HepG2 (cell line): ENCODE measurements around the gene PYHIN1. TPM values are rescaled to one million over a fixed set of nuclear protein-coding genes. Genes with fewer than 3 reads are reported as not detected.

Experiments used
- ATAC-seq: fragments of 200-7000 bp; cut with Tn5 transposase; 3 replicates; pipeline ENCODE4 v1.9.1; 2020; ENCODE audit warnings: mild to moderate bottlenecking, moderate library complexity
- BruUV-seq: library from RNA; stranded (reverse); fragments of 400-500 nt; replicated peaks from 2 replicates; lab custom pipeline; 2021; lab: Mats Ljungman, UMichigan
- CTCF ChIA-PET: fragments of 300-600 bp; formaldehyde crosslinking; extraction: SDS; loops from one replicate; lab custom pipeline; 2021; ENCODE audit warnings: low total read pairs, inconsistent platforms, low intra/inter-chr PET ratio; lab: Yijun Ruan, JAX
- POLR2A ChIA-PET: fragments of 350-600 bp; sonication (Branson Sonifier 250); formaldehyde crosslinking; loops from one replicate; lab custom pipeline; 2020; ENCODE audit warnings: antibody characterized with exemption, inconsistent platforms; lab: Yijun Ruan, JAX
- DNase-seq: peaks from one replicate; pipeline ENCODE4 v3.0.0-alpha.2; 2015; ENCODE audit warnings: low spot score
- FAIRE-seq: peaks from 3 replicates; lab custom pipeline; 2011; peaks lifted over from hg19 to GRCh38; lab: Jason Lieb, UNC
- H2AFZ ChIP-seq: one replicate; pipeline ENCODE4 v1.6.1; 2011; ENCODE audit warnings: low read length, inconsistent platforms
- H3K27ac ChIP-seq: fragments of 300-600 bp; 3 replicates; pipeline ENCODE4 v1.8.0; 2011; ENCODE audit warnings: mixed run types, mild to moderate bottlenecking, mixed read lengths, low read length, inconsistent platforms; ENCODE audit not compliant: insufficient read depth; ENCODE audit errors: extremely low read length
- H3K27me3 ChIP-seq, 2 experiments: fragments of 200-600 bp in 1 of 2; 2 replicates in 1 of 2; 3 replicates in 1 of 2; pipeline versions ENCODE4 v1.6.0 to v1.8.0; 2011; ENCODE audit warnings: low read length in 2 of 2, mild to moderate bottlenecking in 2 of 2, moderate library complexity in 2 of 2, inconsistent platforms in 1 of 2; ENCODE audit not compliant: insufficient read depth in 2 of 2, control insufficient read depth in 1 of 2
- H3K36me3 ChIP-seq, 2 experiments: fragments of 200-600 bp in 1 of 2; replicated peaks in 1 of 2; 2 replicates in 1 of 2; 3 replicates in 1 of 2; pipeline versions ENCODE4 v1.5.1 to v1.8.0; 2011; ENCODE audit warnings: low read length in 2 of 2, inconsistent platforms in 1 of 2; ENCODE audit not compliant: insufficient read depth in 2 of 2, control insufficient read depth in 1 of 2
- H3K4me1 ChIP-seq: 2 replicates; pipeline ENCODE4 v1.5.1; 2012; ENCODE audit warnings: low read length, inconsistent platforms; ENCODE audit not compliant: insufficient read depth
- H3K4me2 ChIP-seq: 2 replicates; pipeline ENCODE4 v1.6.0; 2011; ENCODE audit warnings: low read depth, low read length, inconsistent platforms
- H3K4me3 ChIP-seq, 3 experiments: fragments of 200-600 bp in 1 of 3; sonication (generic), shearing (Covaris generic) in 1 of 3; replicated peaks in 1 of 3; 2 replicates each; pipeline ENCODE4 v1.5.1; 2011 to 2016; ENCODE audit warnings: low read length in 3 of 3, inconsistent platforms in 2 of 3, low read depth in 2 of 3, mild to moderate bottlenecking in 2 of 3, control low read depth in 1 of 3, mixed read lengths in 1 of 3; ENCODE audit not compliant: insufficient read depth in 1 of 3
- H3K79me2 ChIP-seq: one replicate; pipeline ENCODE4 v1.6.1; 2011; ENCODE audit warnings: low read length, inconsistent platforms; ENCODE audit not compliant: insufficient read depth
- H3K9ac ChIP-seq: 2 replicates; pipeline ENCODE4 v1.6.0; 2011; ENCODE audit warnings: mild to moderate bottlenecking, low read depth, low read length, inconsistent platforms; ENCODE audit not compliant: insufficient read depth
- H3K9me3 ChIP-seq: 2 replicates; pipeline ENCODE4 v1.5.1; 2012; ENCODE audit warnings: mild to moderate bottlenecking, low read length
- H4K20me1 ChIP-seq: 2 replicates; pipeline ENCODE4 v1.6.0; 2011; ENCODE audit warnings: inconsistent platforms, mild to moderate bottlenecking, low read length, moderate library complexity; ENCODE audit not compliant: insufficient read depth
- CCAR2 ChIP-seq: fragments of 200-400 bp; formaldehyde crosslinking; optimal IDR thresholded peaks from 2 replicates; pipeline ENCODE3; 2018; ENCODE audit warnings: low read depth, mild to moderate bottlenecking, low read length, moderate library complexity
- HIVEP1 ChIP-seq: sonication (generic); formaldehyde crosslinking; IDR thresholded peaks from 2 replicates; pipeline ENCODE4 v1.4.0; 2020; ENCODE audit warnings: mild to moderate bottlenecking, missing genetic modification reagents
- IKZF4 ChIP-seq: sonication (generic); formaldehyde crosslinking; IDR thresholded peaks from 2 replicates; pipeline ENCODE4 v1.5.1; 2020; ENCODE audit warnings: borderline replicate concordance, mild to moderate bottlenecking, low read depth, missing genetic modification reagents; ENCODE audit errors: not compliant biosample characterization
- IRF2 ChIP-seq: IDR thresholded peaks from 2 replicates; pipeline ENCODE4 v1.6.1; 2018; ENCODE audit warnings: missing genetic modification reagents, missing compliant biosample characterization
- MBNL3 ChIP-seq: fragments of 250-450 bp; sonication (Bioruptor Pico); conservative IDR thresholded peaks from 2 replicates; pipeline ENCODE4 v1.8.0; 2022; ENCODE audit warnings: mild to moderate bottlenecking, inconsistent platforms
- SATB2 ChIP-seq: sonication (generic); formaldehyde crosslinking; IDR thresholded peaks from 2 replicates; pipeline ENCODE4 v1.5.0; 2020; ENCODE audit warnings: missing genetic modification reagents
- TCF7L2 ChIP-seq: IDR thresholded peaks from 2 replicates; pipeline ENCODE4 v1.6.1; 2011; ENCODE audit warnings: mild to moderate bottlenecking, low read depth, low read length, moderate library complexity
- ZNF468 ChIP-seq: sonication (generic); formaldehyde crosslinking; IDR thresholded peaks from 2 replicates; pipeline ENCODE4 v1.8.0; 2022; ENCODE audit warnings: mild to moderate bottlenecking, moderate library complexity, missing genetic modification reagents
- ZNF496 ChIP-seq: sonication (generic); formaldehyde crosslinking; IDR thresholded peaks from 2 replicates; pipeline ENCODE4 v1.8.1; 2023; ENCODE audit warnings: mild to moderate bottlenecking, moderate library complexity, missing genetic modification reagents; ENCODE audit not compliant: insufficient replicate concordance
- WGBS: methylation state at CpG from one replicate; pipeline ENCODE4 v1.1.6; 2017; ENCODE audit warnings: low lambda C conversion rate; 5-methylcytosine and 5-hydroxymethylcytosine counted together
- in situ Hi-C: cut with HindIII; loops from 2 replicates; pipeline ENCODE4 v1.10.0; 2017; ENCODE audit warnings: low pct_unique_long_range_greater_than_20kb; ENCODE audit not compliant: extremely low pct_ligation_motif_present
- intact Hi-C: fragments of 100-400 bp; cut with micrococcal nuclease; formaldehyde crosslinking; loops from one replicate; pipeline ENCODE4 v1.10.0; 2022; ENCODE audit not compliant: unreplicated experiment
- polyA plus RNA-seq, 8 experiments: library from polyadenylated mRNA; depleted of rRNA in 3 of 8; stranded (reverse) in 7 of 8; unstranded in 1 of 8; fragments of >200 nt; fragmentation: Illumina TruSeq in 4 of 8; extraction: Trizol in 4 of 8; gene quantifications; 2 replicates each; pipeline versions ENCODE4 v1.2.1 to v1.2.3, GENCODE V29; 2011 to 2016; ENCODE audit warnings: low read depth in 4 of 8, missing spikeins in 1 of 8, mixed read lengths in 1 of 8; ENCODE audit not compliant: insufficient read depth in 1 of 8
- total RNA-seq, 5 experiments: library from RNA; depleted of rRNA; stranded (reverse); fragments of >200 nt; fragmentation: Illumina TruSeq; extraction: Trizol; gene quantifications; 2 replicates each; pipeline ENCODE4 v1.2.3, GENCODE V29; 2016; ENCODE audit warnings: low read depth in 1 of 5
- TF ChIP-seq, protein P1 (sequence below): IDR thresholded peaks from 2 replicates; pipeline ENCODE4 v1.6.1; 2018; ENCODE audit warnings: missing genetic modification reagents
- TF ChIP-seq, protein P2 (sequence below): sonication (generic); formaldehyde crosslinking; IDR thresholded peaks from 2 replicates; pipeline ENCODE4 v1.4.0; 2020; ENCODE audit warnings: missing genetic modification reagents

The PYHIN1 gene
- total and polyA plus RNA-seq, 2 of the 13 experiments (the other 11 are each of a cell fraction or from before 2014, with no cell fraction given) = not detected

DNA sequence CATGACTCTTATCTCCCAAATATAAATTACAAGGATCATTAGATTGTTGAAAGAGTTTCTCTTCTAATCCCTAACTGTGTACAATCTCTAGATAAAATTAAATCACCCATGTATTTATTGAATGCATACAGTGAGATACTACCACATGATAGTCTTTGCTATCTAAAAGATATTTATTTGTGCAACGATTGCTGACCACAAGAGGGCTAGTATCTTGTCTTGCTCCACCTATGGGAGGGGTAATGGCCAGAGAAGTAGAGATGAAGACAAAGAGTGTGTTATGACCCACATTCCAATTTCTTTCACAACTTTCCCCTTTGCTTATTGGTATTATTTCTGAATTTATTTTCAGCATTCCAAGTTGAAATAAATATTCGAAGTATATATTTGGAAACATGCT lies 13.7 kb downstream of the PYHIN1 start:
- ChIA-PET CTCF (no interaction called here), POLR2A (no interaction called here)
- no peaks in the 10 kb centered on the region for H3K27me3 ChIP-seq
- H3K4me3 ChIP-seq = no peak overlapping the region
- H3K27ac ChIP-seq = no peak overlapping the region
- no peak for TF ChIP-seq ZNF468
- TF ChIP-seq, protein P1, sequence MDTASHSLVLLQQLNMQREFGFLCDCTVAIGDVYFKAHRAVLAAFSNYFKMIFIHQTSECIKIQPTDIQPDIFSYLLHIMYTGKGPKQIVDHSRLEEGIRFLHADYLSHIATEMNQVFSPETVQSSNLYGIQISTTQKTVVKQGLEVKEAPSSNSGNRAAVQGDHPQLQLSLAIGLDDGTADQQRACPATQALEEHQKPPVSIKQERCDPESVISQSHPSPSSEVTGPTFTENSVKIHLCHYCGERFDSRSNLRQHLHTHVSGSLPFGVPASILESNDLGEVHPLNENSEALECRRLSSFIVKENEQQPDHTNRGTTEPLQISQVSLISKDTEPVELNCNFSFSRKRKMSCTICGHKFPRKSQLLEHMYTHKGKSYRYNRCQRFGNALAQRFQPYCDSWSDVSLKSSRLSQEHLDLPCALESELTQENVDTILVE (CRISPR knock-in tag) = no peak
- TF ChIP-seq ZNF496 (CRISPR knock-in tag) = no peak
- TF ChIP-seq HIVEP1 (CRISPR knock-in tag) = no peak
- no peak for TF ChIP-seq TCF7L2
- no peak for TF ChIP-seq SATB2 (CRISPR knock-in tag)
- TF ChIP-seq IRF2 (CRISPR knock-in tag) = no peak
- no peak for TF ChIP-seq MBNL3 (CRISPR knock-in tag)
- no peak for TF ChIP-seq CCAR2
- TF ChIP-seq, protein P2, sequence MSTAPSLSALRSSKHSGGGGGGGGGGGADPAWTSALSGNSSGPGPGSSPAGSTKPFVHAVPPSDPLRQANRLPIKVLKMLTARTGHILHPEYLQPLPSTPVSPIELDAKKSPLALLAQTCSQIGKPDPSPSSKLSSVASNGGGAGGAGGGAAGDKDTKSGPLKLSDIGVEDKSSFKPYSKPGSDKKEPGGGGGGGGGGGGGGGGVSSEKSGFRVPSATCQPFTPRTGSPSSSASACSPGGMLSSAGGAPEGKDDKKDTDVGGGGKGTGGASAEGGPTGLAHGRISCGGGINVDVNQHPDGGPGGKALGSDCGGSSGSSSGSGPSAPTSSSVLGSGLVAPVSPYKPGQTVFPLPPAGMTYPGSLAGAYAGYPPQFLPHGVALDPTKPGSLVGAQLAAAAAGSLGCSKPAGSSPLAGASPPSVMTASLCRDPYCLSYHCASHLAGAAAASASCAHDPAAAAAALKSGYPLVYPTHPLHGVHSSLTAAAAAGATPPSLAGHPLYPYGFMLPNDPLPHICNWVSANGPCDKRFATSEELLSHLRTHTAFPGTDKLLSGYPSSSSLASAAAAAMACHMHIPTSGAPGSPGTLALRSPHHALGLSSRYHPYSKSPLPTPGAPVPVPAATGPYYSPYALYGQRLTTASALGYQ (CRISPR knock-in tag) = no peak
- no peak for TF ChIP-seq IKZF4 (CRISPR knock-in tag)
- FAIRE-seq (no peak), DNase-seq (no peak), ATAC-seq (no peak)
- BruUV-seq = no TSS peak
- no peaks in the 10 kb centered on the region for H3K79me2 ChIP-seq
- no peaks in the 10 kb centered on the region for H3K4me1 ChIP-seq
- in situ Hi-C loops = no loop called here
- H3K36me3 ChIP-seq = no peaks in the 10 kb centered on the region
- no peak overlapping the region for H2AFZ ChIP-seq
- WGBS = 0% methylated on average over 2 of the region's 2 CpGs
- no peak overlapping the region for H3K9ac ChIP-seq
- H3K4me2 ChIP-seq = no peak overlapping the region
- H3K9me3 ChIP-seq = peaks cover 79% of the 10 kb centered on the region
- no peaks in the 10 kb centered on the region for H4K20me1 ChIP-seq
- intact Hi-C loops = no loop called here
